Keratinocyte (primary cell): ENCODE measurements around the gene MGMT. TPM values are rescaled to one million over a fixed set of nuclear protein-coding genes. Genes with fewer than 3 reads are reported as not detected.

Source experiments
- DNase-seq: peaks from one replicate; pipeline ENCODE4 v3.0.0-alpha.2; 2011; ENCODE audit warnings: low read depth, missing footprints, low spot score
- FAIRE-seq: peaks from 2 replicates; lab custom pipeline; 2011; peaks lifted over from hg19 to GRCh38; lab: Jason Lieb, UNC
- H2AFZ ChIP-seq: 2 replicates; pipeline ENCODE4 v1.6.0; 2012; ENCODE audit warnings: low read length, control low read depth, inconsistent platforms; ENCODE audit not compliant: control insufficient read depth
- H3K27ac ChIP-seq: 2 replicates; pipeline ENCODE4 v1.5.1; 2011; ENCODE audit warnings: low read length; ENCODE audit not compliant: control insufficient read depth, insufficient read depth
- H3K27me3 ChIP-seq: 3 replicates; pipeline ENCODE4 v1.6.0; 2011; ENCODE audit warnings: low read length; ENCODE audit not compliant: control insufficient read depth, insufficient read depth; ENCODE audit errors: extremely low read depth
- H3K36me3 ChIP-seq, 2 experiments: 2 replicates in 1 of 2; 3 replicates in 1 of 2; pipeline ENCODE4 v1.5.1; 2011; ENCODE audit warnings: low read length in 2 of 2, mild to moderate bottlenecking in 1 of 2; ENCODE audit not compliant: control insufficient read depth in 2 of 2, insufficient read depth in 2 of 2; ENCODE audit errors: extremely low read depth in 1 of 2
- H3K4me1 ChIP-seq: 3 replicates; pipeline ENCODE4 v1.5.1; 2011; ENCODE audit warnings: low read length; ENCODE audit not compliant: control insufficient read depth, insufficient read depth; ENCODE audit errors: extremely low read depth
- H3K4me2 ChIP-seq: 3 replicates; pipeline ENCODE4 v1.6.0; 2011; ENCODE audit warnings: low read depth, low read length; ENCODE audit not compliant: control insufficient read depth, insufficient read depth; ENCODE audit errors: extremely low read depth
- H3K4me3 ChIP-seq, 3 experiments: fragments of 200-600 bp in 1 of 3; sonication (generic) in 1 of 3; 2 replicates in 2 of 3; 3 replicates in 1 of 3; pipeline ENCODE4 v1.5.1; 2011 to 2016; ENCODE audit warnings: low read length in 3 of 3, mild to moderate bottlenecking in 3 of 3, control low read depth in 2 of 3, inconsistent platforms in 1 of 3, low read depth in 1 of 3, mixed read lengths in 1 of 3, mixed run types in 1 of 3, moderate library complexity in 1 of 3; ENCODE audit not compliant: control insufficient read depth in 2 of 3, insufficient read depth in 2 of 3; ENCODE audit errors: extremely low read depth in 1 of 3
- H3K79me2 ChIP-seq: 2 replicates; pipeline ENCODE4 v1.6.0; 2012; ENCODE audit warnings: low read length; ENCODE audit not compliant: control insufficient read depth, insufficient read depth
- H3K9ac ChIP-seq: 3 replicates; pipeline ENCODE4 v1.6.0; 2011; ENCODE audit warnings: low read length; ENCODE audit not compliant: control insufficient read depth, insufficient read depth; ENCODE audit errors: extremely low read depth
- H3K9me1 ChIP-seq: 3 replicates; pipeline ENCODE4 v1.6.0; 2011; ENCODE audit warnings: low read length; ENCODE audit not compliant: control insufficient read depth, insufficient read depth; ENCODE audit errors: extremely low read depth
- H3K9me3 ChIP-seq: 2 replicates; pipeline ENCODE4 v1.5.1; 2012; ENCODE audit warnings: low read depth, low read length; ENCODE audit not compliant: control insufficient read depth
- H4K20me1 ChIP-seq: 3 replicates; pipeline ENCODE4 v1.6.0; 2011; ENCODE audit warnings: low read length; ENCODE audit not compliant: control insufficient read depth, insufficient read depth; ENCODE audit errors: extremely low read depth
- CTCF ChIP-seq, 3 experiments: IDR thresholded peaks in 1 of 3; conservative IDR thresholded peaks in 1 of 3; optimal IDR thresholded peaks in 1 of 3; 2 replicates in 2 of 3; 3 replicates in 1 of 3; pipeline versions ENCODE3 to v1.5.1; 2011; ENCODE audit warnings: low read length in 3 of 3, mild to moderate bottlenecking in 3 of 3, moderate library complexity in 2 of 3, control low read depth in 1 of 3, inconsistent platforms in 1 of 3; ENCODE audit not compliant: insufficient read depth in 2 of 3; ENCODE audit errors: extremely low read depth in 1 of 3
- EZH2 ChIP-seq: IDR thresholded peaks from one replicate; pipeline ENCODE4 v1.6.1; 2012; ENCODE audit warnings: inconsistent platforms, mild to moderate bottlenecking, low read length, moderate library complexity
- dilution Hi-C: fragments of 300-500 bp; cut with MboI; formaldehyde crosslinking; loops from one replicate; pipeline ENCODE4 v1.7.0; 2020; ENCODE audit warnings: low sequenced_read_pairs; ENCODE audit not compliant: extremely low pct_ligation_motif_present
- polyA plus RNA-seq, 5 experiments: library from polyadenylated mRNA; depleted of rRNA in 3 of 5; stranded (reverse) in 3 of 5; stranded (forward) in 1 of 5; unstranded in 1 of 5; fragments of >200 nt; gene quantifications; 1 replicate in 1 of 5; 2 replicates in 3 of 5; 3 replicates in 1 of 5; pipeline versions ENCODE4 v1.2.1 to v1.2.3, GENCODE V29; 2011 to 2012; ENCODE audit warnings: missing spikeins in 2 of 5, low read depth in 1 of 5, low replicate concordance in 1 of 5

MGMT gene
- polyA plus RNA-seq, 1 donor (not counting 4 experiments of a cell fraction or from before 2014, with no cell fraction given) = 15.2 TPM

GRCh38 chr10:129718548-129719414 is 251.7 kb downstream of the MGMT start:
- H3K9ac ChIP-seq = no peak overlapping the region
- H3K27me3 ChIP-seq = no peaks in the 10 kb centered on the region
- H3K79me2 ChIP-seq = no peaks in the 10 kb centered on the region
- H3K27ac ChIP-seq = no peak overlapping the region
- no peaks in the 10 kb centered on the region for H3K9me1 ChIP-seq
- H3K9me3 ChIP-seq = peaks cover 4% of the 10 kb centered on the region
- H2AFZ ChIP-seq = no peak overlapping the region
- dilution Hi-C loops = no loop called here
- H3K4me2 ChIP-seq = no peak overlapping the region
- no peaks in the 10 kb centered on the region for H3K36me3 ChIP-seq
- no peak overlapping the region for H3K4me3 ChIP-seq
- no peaks in the 10 kb centered on the region for H4K20me1 ChIP-seq
- H3K4me1 ChIP-seq = no peaks in the 10 kb centered on the region
- TF ChIP-seq CTCF (optimal IDR thresholded peaks at IDR 0.05 in 1 of 3, IDR thresholded peaks at IDR 0.05 in 1 of 3, conservative IDR thresholded peaks at IDR 0.05 in 1 of 3; ENCODE audit: extremely low read depth in 1 of 3, insufficient read depth in 2 of 3, low read length in 3 of 3) = no peak
- no peak for TF ChIP-seq EZH2
- no peak for DNase-seq
- FAIRE-seq = no peak

- Histone ChIP-seq H3K27me3 (no peaks in the 10 kb centered on the region), H3K4me2 (no peak overlapping the region), H3K9ac (no peak overlapping the region), H2AFZ (no peak overlapping the region), H3K9me3 (peaks cover 4% of the 10 kb centered on the region), H3K36me3 (no peaks in the 10 kb centered on the region), H3K4me3 (no peak overlapping the region), H4K20me1 (no peaks in the 10 kb centered on the region), H3K79me2 (no peaks in the 10 kb centered on the region), H3K9me1 (no peaks in the 10 kb centered on the region), H3K27ac (no peak overlapping the region), H3K4me1 (no peaks in the 10 kb centered on the region)
- FAIRE-seq = no peak
- DNase-seq = no peak
- dilution Hi-C loops = no loop called here
- TF ChIP-seq CTCF (optimal IDR thresholded peaks at IDR 0.05 in 1 of 3, IDR thresholded peaks at IDR 0.05 in 1 of 3, conservative IDR thresholded peaks at IDR 0.05 in 1 of 3; ENCODE audit: extremely low read depth in 1 of 3, insufficient read depth in 2 of 3, low read length in 3 of 3) (no peak), EZH2 (no peak)
Measured at GRCh38 chr10:129719415-129719739, 252.3 kb downstream of the MGMT start.
